ENCODE data around the gene MT2A.

Gene MT2A

DNA sequence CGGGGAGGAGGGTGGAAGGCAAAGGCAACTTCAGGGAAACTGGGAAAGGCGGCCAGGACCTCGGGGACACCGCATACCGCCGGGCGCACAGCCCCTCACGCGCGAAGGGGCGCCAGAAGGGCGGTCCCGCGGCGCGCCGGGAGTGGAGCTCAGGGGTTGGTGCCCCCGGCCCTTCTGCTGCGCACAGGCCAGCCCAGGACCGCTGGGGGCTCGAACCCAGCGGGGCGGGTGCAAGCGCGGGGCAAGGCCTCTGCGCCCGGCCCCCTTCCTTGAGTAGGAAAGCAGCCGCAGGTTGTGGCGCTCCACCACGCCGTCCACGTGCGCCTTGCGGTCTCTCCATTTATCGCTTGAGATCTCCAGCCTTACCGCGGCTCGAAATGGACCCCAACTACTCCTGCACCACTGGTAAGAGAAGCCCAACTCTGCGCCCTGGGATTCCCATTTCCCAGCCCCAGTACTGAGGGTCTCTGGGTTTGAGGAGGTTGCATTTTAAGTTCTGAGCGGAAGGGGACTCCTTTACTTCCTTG is 27.1 kb downstream of the MT2A start:
- Histone ChIP-seq H3K36me3 (ENCODE audit: control insufficient read depth, insufficient read depth, low read length) (no peaks in the 10 kb centered on the region), H3K4me3 (ENCODE audit: low read depth, low read length) (no peak overlapping the region), H3K4me1 (no peaks in the 10 kb centered on the region), H3K27ac (no peak overlapping the region), H3K9ac (no peak overlapping the region), H3K9me3 (ENCODE audit: control insufficient read depth, low read length) (no peaks in the 10 kb centered on the region), H3K4me2 (ENCODE audit: low read length) (peak overlapping the region; percentile 44), H2AFZ (no peak overlapping the region), H3K27me3 (ENCODE audit: control insufficient read depth, insufficient read depth, low read length) (no peaks in the 10 kb centered on the region), H3K79me2 (no peaks in the 10 kb centered on the region)
- TF ChIP-seq, protein P1, sequence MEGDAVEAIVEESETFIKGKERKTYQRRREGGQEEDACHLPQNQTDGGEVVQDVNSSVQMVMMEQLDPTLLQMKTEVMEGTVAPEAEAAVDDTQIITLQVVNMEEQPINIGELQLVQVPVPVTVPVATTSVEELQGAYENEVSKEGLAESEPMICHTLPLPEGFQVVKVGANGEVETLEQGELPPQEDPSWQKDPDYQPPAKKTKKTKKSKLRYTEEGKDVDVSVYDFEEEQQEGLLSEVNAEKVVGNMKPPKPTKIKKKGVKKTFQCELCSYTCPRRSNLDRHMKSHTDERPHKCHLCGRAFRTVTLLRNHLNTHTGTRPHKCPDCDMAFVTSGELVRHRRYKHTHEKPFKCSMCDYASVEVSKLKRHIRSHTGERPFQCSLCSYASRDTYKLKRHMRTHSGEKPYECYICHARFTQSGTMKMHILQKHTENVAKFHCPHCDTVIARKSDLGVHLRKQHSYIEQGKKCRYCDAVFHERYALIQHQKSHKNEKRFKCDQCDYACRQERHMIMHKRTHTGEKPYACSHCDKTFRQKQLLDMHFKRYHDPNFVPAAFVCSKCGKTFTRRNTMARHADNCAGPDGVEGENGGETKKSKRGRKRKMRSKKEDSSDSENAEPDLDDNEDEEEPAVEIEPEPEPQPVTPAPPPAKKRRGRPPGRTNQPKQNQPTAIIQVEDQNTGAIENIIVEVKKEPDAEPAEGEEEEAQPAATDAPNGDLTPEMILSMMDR (IDR thresholded peaks at IDR 0.05) = no peak

DNA sequence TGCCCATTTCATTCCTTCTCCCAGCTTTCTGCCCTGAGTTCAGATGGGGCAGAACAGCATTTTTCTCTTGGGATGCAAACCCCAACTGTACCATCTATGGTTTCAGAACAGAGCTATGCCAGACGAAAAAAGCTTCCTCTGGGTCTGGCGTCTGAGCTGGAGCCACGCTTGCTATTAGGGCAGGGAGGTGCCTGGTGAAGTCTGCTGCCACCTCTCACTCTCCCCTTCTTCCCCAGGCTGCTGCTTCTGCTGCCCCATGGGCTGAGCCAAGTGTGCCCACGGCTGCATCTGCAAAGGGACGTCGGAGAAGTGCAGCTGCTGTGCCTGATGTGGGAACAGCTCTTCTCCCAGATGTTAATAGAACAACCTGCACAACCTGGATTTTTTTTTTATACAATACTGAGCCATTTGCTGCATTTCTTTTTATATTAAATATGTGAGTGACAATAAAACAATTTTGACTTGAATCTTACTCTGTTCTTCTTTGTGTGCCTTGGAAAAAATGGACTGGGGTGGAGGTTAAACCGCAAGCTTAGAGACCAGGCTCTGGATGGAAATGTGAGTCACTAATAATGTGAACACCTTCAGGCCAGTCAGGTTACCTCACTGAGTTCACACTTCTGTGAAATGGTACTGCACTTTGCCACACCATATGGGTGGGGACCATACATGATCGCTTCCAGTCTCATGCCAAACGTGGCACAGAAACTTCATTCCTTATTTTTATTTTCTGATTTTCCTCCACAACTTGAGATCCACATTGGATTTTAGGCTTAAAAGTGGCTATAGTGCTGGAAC is 28.4 kb downstream of the MT2A start:
- H3K4me3 ChIP-seq (ENCODE audit: low read depth, low read length) = no peak overlapping the region
- H3K79me2 ChIP-seq = no peaks in the 10 kb centered on the region
- no peaks in the 10 kb centered on the region for H3K36me3 ChIP-seq (ENCODE audit: control insufficient read depth, insufficient read depth, low read length)
- no peak overlapping the region for H3K4me2 ChIP-seq (ENCODE audit: low read length)
- H3K27ac ChIP-seq = no peak overlapping the region
- TF ChIP-seq, protein P1 (IDR thresholded peaks at IDR 0.05) = no peak
- no peaks in the 10 kb centered on the region for H3K9me3 ChIP-seq (ENCODE audit: control insufficient read depth, low read length)
- no peak overlapping the region for H2AFZ ChIP-seq
- H3K4me1 ChIP-seq = no peaks in the 10 kb centered on the region
- no peak overlapping the region for H3K9ac ChIP-seq
- H3K27me3 ChIP-seq (ENCODE audit: control insufficient read depth, insufficient read depth, low read length) = no peaks in the 10 kb centered on the region

DNA sequence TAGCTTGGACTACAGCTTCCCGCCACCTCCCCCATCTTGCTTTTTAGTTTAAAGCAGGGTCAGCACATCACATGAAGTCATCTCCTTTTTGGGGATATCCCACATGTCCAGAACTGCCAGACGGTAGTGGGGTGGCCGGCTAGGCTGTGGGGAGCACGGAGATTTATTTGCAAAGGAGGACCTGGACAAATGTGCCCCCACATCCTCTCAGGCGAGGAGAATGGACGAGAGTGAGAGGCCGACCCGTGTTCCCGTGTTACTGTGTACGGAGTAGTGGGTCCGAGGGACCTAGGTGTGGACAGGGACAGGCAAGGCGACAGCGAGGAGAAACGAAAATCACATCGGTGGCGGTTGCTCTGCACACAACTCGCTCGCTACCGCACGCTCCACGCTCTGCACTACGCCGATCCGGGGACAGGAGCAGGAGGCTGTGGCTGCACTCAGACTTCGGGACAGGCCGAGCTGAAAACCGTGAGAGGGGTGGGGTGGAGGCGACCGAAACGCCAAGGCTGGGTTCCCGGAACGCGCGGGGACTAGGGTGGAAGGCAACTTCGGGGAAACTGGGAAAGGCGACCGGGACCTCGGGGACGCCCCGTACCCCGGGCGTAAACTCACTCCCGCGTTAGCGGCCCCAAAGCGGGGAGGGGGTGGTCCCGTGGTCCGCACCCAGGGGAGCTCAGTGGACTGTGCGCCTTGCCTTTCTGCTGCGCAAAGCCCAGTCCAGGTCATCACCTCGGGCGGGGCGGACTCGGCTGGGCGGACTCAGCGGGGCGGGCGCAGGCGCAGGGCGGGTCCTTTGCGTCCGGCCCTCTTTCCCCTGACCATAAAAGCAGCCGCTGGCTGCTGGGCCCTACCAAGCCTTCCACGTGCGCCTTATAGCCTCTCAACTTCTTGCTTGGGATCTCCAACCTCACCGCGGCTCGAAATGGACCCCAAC is 29.7 kb downstream of the MT2A start, which contains the start of gene MT1A:
Gene MT1A, plus strand, starts transcription at position 853 of the 937 bp plus-strand sequence. Its CDS starts 73 bp downstream, at position 926.
- H3K4me1 ChIP-seq = no peaks in the 10 kb centered on the region
- TF ChIP-seq, protein P1 (IDR thresholded peaks at IDR 0.05) = no peak
- peak within 1 kb of the TSS; percentile 59 for H3K4me3 ChIP-seq (ENCODE audit: low read depth, low read length)
- no peaks in the 10 kb centered on the region for H3K36me3 ChIP-seq (ENCODE audit: control insufficient read depth, insufficient read depth, low read length)
- H3K9ac ChIP-seq = no peak within 1 kb of the TSS
- H3K27ac ChIP-seq = no peak within 1 kb of the TSS
- peak within 1 kb of the TSS; percentile 54 for H2AFZ ChIP-seq
- H3K79me2 ChIP-seq = no peaks in the 10 kb centered on the region
- peak within 1 kb of the TSS; percentile 83 for H3K4me2 ChIP-seq (ENCODE audit: low read length)
- H3K27me3 ChIP-seq (ENCODE audit: control insufficient read depth, insufficient read depth, low read length) = no peaks in the 10 kb centered on the region
- H3K9me3 ChIP-seq (ENCODE audit: control insufficient read depth, low read length) = no peaks in the 10 kb centered on the region

DNA sequence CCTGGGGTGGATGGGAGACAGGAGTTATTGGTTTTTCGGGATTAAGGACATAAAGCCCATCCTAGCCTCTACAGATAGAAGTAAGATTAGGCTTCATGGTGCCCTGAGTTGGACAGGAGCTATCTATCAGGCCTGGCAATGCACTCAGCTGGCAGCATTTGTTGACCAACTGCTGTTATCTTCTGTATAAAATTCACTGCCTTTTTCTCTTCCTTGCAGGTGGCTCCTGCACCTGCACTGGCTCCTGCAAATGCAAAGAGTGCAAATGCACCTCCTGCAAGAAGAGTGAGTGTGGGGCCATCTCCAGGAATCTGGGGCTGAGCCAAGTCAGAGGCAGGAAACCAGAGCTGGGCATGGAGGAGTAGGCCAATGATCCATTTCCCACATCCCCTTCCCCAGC is 30.7 kb downstream of the MT2A start:
- Histone ChIP-seq H3K4me1 (peaks cover 4% of the 10 kb centered on the region), H3K27me3 (ENCODE audit: control insufficient read depth, insufficient read depth, low read length) (no peaks in the 10 kb centered on the region), H3K4me2 (ENCODE audit: low read length) (no peak overlapping the region), H3K79me2 (no peaks in the 10 kb centered on the region), H3K4me3 (ENCODE audit: low read depth, low read length) (no peak overlapping the region), H3K36me3 (ENCODE audit: control insufficient read depth, insufficient read depth, low read length) (no peaks in the 10 kb centered on the region), H3K9ac (no peak overlapping the region), H2AFZ (no peak overlapping the region), H3K27ac (no peak overlapping the region), H3K9me3 (ENCODE audit: control insufficient read depth, low read length) (no peaks in the 10 kb centered on the region)
- TF ChIP-seq, protein P1 (IDR thresholded peaks at IDR 0.05) = no peak

Measured in parathyroid adenoma (tissue), 2 donors.